IPS-NIHi7 (cell line): ENCODE data around the gene WDFY3.

Experiments used
- DNase-seq: peaks from one replicate; pipeline ENCODE4 v3.0.0; 2012; ENCODE audit warnings: mixed read lengths; ENCODE audit errors: extremely low spot score

The WDFY3 gene

DNA sequence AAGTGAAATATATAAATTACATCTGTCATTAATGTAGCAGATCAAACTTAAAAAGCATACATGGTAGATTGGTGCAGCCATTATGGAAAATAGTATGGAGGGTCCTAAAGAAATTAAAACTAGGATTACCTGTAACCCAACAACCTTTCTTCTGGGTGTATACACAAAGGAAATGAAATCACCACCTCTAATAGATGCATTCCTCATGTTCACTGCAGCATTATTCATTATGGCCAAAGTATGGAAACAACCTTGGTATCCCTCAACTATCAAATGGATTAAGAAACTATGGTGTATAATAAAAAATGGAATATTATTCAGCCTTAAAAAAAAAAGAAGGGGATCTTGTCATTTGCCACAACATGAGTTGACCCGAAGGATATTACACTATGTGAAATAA, 13.7 kb downstream of the WDFY3 start:
- no peak for DNase-seq

- no peak for DNase-seq
These were observed 14.5 kb downstream of the WDFY3 start for GRCh38 chr4:84952004-84952403.

DNA sequence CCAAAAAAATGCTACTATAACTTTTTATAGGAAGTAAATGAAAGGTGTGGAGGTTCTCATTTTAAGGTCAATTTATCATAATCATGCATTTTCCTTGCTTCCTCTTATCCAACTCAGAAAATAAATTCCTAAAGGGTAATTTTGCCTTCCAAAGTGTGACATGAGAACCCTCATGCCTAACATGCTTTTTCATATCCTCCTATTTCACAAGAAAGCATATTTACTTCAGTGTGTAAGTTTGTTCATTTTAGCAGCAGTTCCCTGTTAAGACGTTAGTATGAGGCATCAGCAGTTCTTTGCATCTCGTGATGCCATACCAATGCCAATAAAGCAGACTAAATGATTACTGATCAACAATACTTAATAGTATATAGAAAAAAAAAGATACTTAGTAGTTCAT, 18.4 kb downstream of the WDFY3 start:
- DNase-seq: no peak

- no peak for DNase-seq
These were observed 21.5 kb downstream of the WDFY3 start for GRCh38 chr4:84944947-84945346.

DNA sequence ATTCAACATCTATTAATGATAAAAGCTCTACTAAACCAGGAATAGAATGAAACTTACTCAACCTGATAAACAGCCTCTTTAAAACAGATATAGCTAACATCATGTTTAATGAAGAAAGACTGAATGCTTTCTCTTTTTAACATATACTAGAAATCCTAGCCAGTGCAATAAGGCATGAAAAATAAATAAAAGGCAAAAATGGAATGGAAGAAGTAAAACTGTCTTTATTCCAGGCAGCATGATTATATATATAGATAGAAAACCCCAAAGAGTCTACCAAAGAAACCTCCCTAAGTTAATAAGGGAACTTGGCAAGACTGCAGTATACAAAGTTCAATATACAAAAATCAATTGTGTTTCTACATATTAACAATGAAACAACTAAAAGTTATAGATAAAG, 25.5 kb downstream of the WDFY3 start:
- DNase-seq: no peak

DNA sequence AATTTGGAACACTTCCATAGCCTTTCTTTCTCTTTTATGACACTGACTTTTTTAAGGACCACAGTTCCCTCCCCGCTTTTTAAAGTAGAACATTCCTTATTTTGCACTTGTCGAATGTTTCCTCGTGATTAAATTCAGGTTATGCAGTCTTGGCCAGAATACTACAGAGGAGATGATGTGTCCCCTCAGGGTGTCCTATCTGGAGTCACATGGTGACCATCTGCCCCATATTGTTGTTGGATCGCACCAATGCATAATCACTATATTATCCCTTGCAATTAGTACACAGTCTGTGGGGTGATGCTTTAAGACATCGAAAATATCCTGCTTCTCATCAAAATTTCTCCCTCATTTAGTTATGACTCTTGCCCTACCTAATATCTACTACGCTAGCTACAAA, 27.4 kb downstream of the WDFY3 start:
- DNase-seq: no peak

- DNase-seq: no peak
These were observed 28.2 kb downstream of the WDFY3 start for GRCh38 chr4:84938316-84938715.

DNA sequence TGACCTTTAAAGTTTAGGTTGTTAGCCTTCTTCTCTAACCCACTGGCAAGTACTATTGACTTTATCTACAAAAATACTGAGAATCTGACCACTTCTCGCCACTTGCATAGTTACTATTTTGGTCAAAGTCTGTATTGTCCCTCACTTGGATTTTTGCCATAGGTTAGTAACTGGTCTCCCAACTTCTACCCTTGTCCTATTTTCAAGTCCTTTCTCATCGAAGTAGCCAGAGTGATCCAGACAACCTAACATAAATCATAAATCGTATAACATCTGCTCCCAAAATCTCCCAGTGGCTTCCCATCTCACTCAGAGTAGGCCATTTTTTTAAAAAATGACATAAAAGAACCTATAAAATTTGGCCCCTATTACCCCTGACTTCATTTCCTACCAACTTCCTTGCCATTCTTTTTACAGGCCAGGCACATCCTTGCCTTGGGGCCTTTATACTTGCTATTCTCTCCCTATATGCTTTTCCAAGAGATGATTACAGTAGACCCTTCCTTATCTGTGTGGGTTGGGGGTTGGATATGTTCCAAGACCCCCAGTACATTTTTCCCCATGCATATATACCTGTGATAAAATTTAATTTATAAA, 29.0 kb downstream of the WDFY3 start:
- DNase-seq: no peak

DNA sequence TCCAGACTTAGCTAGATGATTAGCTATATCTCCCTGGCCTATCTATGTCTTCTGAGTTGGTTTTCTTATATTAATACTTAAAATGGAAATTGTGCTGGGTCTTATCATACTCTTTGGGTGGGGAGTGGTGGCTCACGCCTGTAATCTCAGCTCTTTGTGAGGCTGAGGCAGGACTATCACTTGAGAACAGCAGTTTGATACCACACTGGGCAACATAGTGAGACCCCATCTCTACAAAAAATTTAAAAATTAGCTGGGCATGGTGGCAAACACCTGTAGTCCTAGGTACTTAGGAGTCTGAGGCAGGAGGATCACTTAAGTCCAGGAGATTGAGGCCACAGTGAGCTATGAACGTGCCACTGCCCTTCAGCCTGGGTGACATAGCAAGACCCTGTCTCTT, 30.4 kb downstream of the WDFY3 start:
- DNase-seq: no peak

DNA sequence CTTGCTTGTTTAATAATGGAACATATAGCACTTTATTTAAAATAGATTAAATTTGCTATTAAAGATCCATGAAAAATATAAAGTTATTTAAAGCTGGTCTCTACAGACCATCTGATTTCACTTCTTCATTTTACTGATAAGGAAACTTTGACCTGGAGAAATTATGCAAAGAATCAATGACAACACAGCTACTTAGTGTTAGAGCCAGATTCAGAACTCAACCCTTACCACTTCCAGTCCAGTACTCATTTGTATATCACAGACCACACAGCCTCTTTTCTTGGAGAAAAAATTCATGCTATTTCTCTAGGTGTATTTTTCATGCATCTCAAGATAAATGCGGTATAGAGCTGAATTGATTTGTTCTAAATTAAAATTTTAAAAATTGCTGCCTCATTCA, 34.0 kb downstream of the WDFY3 start:
- no peak for DNase-seq

DNA sequence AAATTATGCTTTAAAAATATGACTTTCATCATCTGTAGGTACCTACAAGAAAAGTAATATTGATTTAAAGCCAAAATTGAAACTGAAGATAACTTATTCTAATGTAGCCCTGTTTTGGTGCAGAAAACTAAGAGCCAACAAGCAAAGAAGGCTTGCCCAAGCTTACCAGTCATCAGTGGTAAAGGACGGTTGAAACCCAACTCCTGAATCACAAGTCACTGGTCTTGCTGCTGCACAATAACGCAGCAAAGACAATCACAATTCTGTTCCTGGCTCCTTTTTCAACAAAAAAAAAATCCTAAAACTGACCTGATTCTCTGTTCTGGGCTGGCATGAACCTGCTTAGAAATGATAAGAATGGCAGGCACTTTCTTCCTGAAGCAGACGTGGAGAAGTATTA, 34.5 kb downstream of the WDFY3 start:
- no peak for DNase-seq

DNA sequence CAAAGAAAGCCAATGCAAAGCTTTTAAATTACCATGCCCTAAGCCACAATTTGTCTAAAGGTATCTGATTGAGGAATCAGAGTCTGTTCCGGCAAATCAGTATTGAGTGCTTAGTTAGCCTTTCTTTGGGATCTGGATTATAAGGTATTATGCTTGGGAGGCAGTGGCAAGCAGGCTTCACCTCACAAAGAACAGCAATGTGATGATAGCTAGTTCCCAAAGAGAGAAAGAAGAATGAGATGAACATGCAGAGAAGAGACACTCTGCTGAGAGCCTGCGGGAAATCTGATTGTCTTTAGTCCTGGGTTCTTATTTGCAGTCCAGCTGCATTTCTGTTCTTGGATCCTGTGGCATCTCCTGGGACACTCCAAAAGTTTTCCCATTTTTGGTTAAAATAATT, 35.2 kb downstream of the WDFY3 start:
- no peak for DNase-seq

GRCh38 chr4:84928089-84928488, 38.4 kb downstream of the WDFY3 start:
- DNase-seq: no peak

DNA sequence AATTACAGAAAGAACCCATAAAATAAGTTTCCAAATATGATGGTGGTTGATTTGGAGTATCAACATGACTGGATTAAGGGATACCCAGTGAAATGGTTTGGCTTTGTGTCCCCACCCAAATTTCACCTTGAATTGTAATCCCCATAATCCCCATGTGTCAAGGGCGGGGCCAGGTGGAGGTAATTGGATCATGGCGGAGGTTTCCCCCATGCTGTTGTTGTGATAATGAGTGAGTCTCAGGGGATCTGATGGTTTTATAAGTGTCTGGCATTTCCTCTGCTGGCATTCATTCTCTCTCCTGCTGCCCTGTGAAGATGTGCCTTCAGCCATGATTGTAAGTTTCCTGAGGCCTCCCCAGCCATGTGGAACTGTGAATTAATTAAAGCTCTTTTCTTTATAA, 39.1 kb downstream of the WDFY3 start:
- no peak for DNase-seq

DNA sequence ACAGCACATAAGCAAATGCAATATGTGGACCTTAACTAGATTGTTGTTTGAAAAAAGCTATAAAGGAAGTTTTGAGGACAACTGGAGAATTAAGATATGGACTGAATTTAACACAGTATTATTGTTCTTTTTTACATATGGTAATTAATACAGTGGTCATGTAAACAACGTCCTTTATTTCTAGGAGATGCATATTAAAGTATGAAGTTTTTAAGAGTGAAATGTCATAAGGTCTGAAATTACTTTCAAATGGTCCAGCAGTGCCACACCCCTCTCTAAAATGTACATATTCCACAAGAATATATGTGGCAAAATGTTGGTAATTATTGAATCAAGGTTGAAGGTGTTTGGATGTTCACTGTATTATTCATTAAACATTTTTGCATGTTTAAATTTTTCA, 40.9 kb downstream of the WDFY3 start:
- no peak for DNase-seq

DNA sequence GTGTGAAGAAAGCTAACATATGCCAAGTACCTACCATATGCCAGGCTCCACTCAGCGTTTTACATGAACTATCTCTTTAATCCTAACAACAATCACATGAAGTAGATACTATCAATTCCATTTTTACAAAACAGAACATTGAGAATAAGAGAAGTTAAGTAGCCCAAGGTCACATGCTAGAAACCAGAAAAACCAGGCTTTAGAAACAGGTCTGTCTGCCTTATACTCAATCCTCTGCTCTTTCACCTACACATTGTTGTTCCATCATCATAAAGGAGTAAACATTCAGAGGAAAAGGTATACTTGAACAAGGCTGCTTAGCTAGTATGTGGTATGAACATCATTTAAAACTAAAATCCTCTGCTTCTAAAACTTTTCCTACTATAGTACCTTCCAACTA, 42.1 kb downstream of the WDFY3 start:
- no peak for DNase-seq

DNA sequence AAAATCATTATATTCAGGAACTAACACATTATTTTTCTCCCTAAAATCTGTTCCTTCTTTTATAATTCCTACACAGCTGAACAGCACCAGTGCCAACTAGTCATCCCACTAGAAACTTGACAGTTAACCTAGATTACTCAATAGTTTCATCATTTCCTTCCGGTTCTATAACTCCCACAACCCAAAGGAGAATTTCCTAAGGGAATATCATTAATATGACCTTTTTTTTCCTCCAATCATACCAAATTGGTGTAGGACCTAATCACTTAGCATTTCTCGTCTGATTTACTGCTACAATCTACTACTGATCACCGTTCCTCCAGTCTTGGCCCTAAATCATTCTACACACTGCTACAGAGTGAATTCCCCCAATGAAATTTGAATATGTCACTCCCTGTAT, 45.9 kb downstream of the WDFY3 start:
- no peak for DNase-seq

GRCh38 chr4:84917869-84918600, 48.5 kb downstream of the WDFY3 start:
- no peak for DNase-seq

DNA sequence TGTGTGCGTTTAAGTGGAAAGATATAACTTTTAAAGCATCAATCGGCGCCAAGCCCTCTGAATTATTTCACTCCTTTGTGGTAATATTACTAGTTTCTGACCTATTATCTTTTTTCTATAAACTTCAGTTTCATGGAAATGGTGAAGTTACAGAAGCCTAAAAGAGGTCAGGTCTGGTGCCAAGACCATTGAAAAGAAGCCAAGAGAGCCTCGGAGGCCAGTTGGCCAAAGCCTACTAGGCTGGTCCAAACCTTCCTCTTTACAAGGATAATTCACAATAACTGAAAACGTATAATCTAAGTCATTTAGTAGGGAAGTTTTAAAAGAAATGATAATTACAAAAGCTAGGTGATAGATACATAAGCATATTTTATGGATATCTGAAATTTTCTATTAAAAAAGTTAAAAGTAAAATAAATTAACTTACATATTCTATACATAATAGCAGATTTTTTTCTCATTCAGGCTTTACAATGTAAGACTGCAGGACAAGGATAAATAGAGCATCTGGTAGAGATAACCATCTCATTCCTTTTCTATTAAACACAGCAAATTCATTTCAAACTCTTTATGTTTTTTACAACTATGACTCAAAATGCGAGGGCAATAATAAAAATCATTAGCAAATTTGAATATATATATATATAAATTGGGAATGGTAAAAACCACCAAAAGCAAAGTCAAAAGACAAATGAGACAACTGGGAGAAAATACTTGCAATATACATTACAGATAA, 49.2 kb downstream of the WDFY3 start:
- no peak for DNase-seq

GRCh38 chr4:84916227-84916626, 50.3 kb downstream of the WDFY3 start:
- peak; percentile 7 for DNase-seq

DNA sequence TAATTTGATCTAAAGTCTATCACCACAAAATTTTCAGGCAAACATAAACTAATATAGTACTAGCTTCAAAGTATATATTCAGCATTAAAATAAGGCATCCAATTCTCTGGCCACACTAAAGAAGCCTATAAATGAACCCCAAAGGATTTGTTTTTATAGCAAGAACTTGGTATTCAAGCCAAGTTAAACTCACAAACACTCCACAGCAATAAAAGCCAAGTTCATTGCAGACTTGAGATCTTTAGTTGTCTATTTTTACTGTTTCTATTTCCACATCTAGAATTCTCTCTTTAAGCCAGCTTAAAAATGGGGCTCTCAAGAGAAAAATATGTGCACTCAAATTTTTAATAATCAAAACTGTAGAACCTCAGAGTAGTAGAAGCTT, 51.1 kb downstream of the WDFY3 start:
- no peak for DNase-seq

GRCh38 chr4:84914686-84915395, 51.6 kb downstream of the WDFY3 start:
- no peak for DNase-seq

GRCh38 chr4:84913176-84913575, 53.3 kb downstream of the WDFY3 start:
- DNase-seq: no peak
